HCT116 (cell line): ENCODE results near the gene USP21. TPM values are rescaled to one million over a fixed set of nuclear protein-coding genes. Genes with fewer than 3 reads are reported as not detected.

Experiments
- ATAC-seq: fragments of 200-7000 bp; cut with Tn5 transposase; 2 replicates; pipeline ENCODE4 v1.9.1; 2020; ENCODE audit warnings: mild to moderate bottlenecking, moderate library complexity
- BruUV-seq: library from RNA; stranded (reverse); fragments of 400-500 nt; replicated peaks from 2 replicates; lab custom pipeline; 2021; lab: Mats Ljungman, UMichigan
- CTCF ChIA-PET: fragments of 300-600 bp; sonication (Branson Sonifier 250); formaldehyde crosslinking; loops from one replicate; lab custom pipeline; 2021; ENCODE audit warnings: antibody characterized with exemption; lab: Charles Lee
- POLR2A ChIA-PET: fragments of 300-600, 350-600 bp; sonication (Branson Sonifier 250); formaldehyde crosslinking; loops from one replicate; lab custom pipeline; 2021; ENCODE audit warnings: antibody characterized with exemption; lab: Charles Lee
- RAD21 ChIA-PET, 2 experiments: fragments of 300-600 bp; sonication (Branson Sonifier 250); formaldehyde crosslinking; loops; one replicate each; lab custom pipeline; 2023; ENCODE audit warnings: low total read pairs in 2 of 2; ENCODE audit not compliant: uncharacterized antibody in 2 of 2, unreplicated experiment in 2 of 2, low non-redundant PET in 1 of 2; lab: Charles Lee
- DNase-seq: peaks from one replicate; pipeline ENCODE4 v3.0.0-alpha.2; 2010; ENCODE audit warnings: low read depth, low spot score
- H2AFZ ChIP-seq: fragments of 200-600 bp; shearing (Covaris generic), sonication (generic); 2 replicates; pipeline ENCODE4 v1.6.1; 2017; ENCODE audit warnings: low read depth, mixed run types, mixed read lengths, antibody characterized with exemption, low read length; ENCODE audit not compliant: poor library complexity, severe bottlenecking
- H3K27ac ChIP-seq: 2 replicates; pipeline ENCODE4 v1.5.1; 2012; ENCODE audit warnings: low read depth, low read length
- H3K27me3 ChIP-seq: fragments of 200-600 bp; sonication (generic); 2 replicates; pipeline ENCODE4 v1.6.1; 2016; ENCODE audit warnings: mixed run types, low read length, mixed read lengths; ENCODE audit not compliant: insufficient read depth
- H3K36me3 ChIP-seq, 2 experiments: fragments of 200-500 bp in 1 of 2; fragments of 200-600 bp in 1 of 2; sonication (Bioruptor generic) in 1 of 2; sonication (generic) in 1 of 2; 2 replicates each; pipeline versions ENCODE4 v1.5.1 to v1.6.1; 2014 to 2016; ENCODE audit warnings: low read length in 2 of 2, inconsistent platforms in 1 of 2, mixed read lengths in 1 of 2, mixed run types in 1 of 2; ENCODE audit not compliant: insufficient read depth in 2 of 2, control insufficient read depth in 1 of 2
- H3K4me1 ChIP-seq, 2 experiments: fragments of 200-600 bp in 1 of 2; sonication (generic) in 1 of 2; 2 replicates each; pipeline versions ENCODE4 v1.5.1 to v1.6.1; 2012 to 2017; ENCODE audit warnings: low read length in 2 of 2, inconsistent platforms in 1 of 2, mild to moderate bottlenecking in 1 of 2, mixed read lengths in 1 of 2, mixed run types in 1 of 2, moderate library complexity in 1 of 2; ENCODE audit not compliant: insufficient read depth in 2 of 2, control insufficient read depth in 1 of 2
- H3K4me2 ChIP-seq: fragments of 200-600 bp; sonication (generic); 2 replicates; pipeline ENCODE4 v1.6.1; 2017; ENCODE audit warnings: mixed run types, low read length, mixed read lengths
- H3K4me3 ChIP-seq, 2 experiments: fragments of 200-600 bp in 1 of 2; sonication (generic) in 1 of 2; replicated peaks in 1 of 2; 2 replicates each; pipeline ENCODE4 v1.5.1; 2011 to 2016; ENCODE audit warnings: low read length in 2 of 2, control low read depth in 1 of 2, low read depth in 1 of 2, mild to moderate bottlenecking in 1 of 2, mixed read lengths in 1 of 2, mixed run types in 1 of 2
- H3K79me2 ChIP-seq: fragments of 200-600 bp; sonication (generic); 2 replicates; pipeline ENCODE4 v1.6.1; 2017; ENCODE audit warnings: mild to moderate bottlenecking, mixed run types, low read length, moderate library complexity, mixed read lengths; ENCODE audit not compliant: insufficient read depth
- H3K9ac ChIP-seq: fragments of 200-600 bp; sonication (generic); 2 replicates; pipeline ENCODE4 v1.6.1; 2016; ENCODE audit warnings: low read length, mixed read lengths
- H3K9me2 ChIP-seq: fragments of 200-600 bp; sonication (generic), shearing (Covaris generic); 2 replicates; pipeline ENCODE4 v1.6.1; 2017; ENCODE audit warnings: mixed run types, mild to moderate bottlenecking, moderate library complexity; ENCODE audit not compliant: insufficient read depth
- H3K9me3 ChIP-seq, 2 experiments: fragments of 200-500 bp in 1 of 2; fragments of 200-600 bp in 1 of 2; sonication (Bioruptor generic) in 1 of 2; sonication (generic) in 1 of 2; 2 replicates each; pipeline ENCODE4 v1.6.1; 2014 to 2017; ENCODE audit warnings: low read length in 2 of 2, mixed read lengths in 2 of 2, inconsistent platforms in 1 of 2, low read depth in 1 of 2, mild to moderate bottlenecking in 1 of 2, mixed run types in 1 of 2, moderate library complexity in 1 of 2; ENCODE audit not compliant: control insufficient read depth in 1 of 2, insufficient read depth in 1 of 2
- H4K20me1 ChIP-seq: fragments of 200-600 bp; sonication (generic), shearing (Covaris generic); 2 replicates; pipeline ENCODE4 v1.6.1; 2017; ENCODE audit warnings: mixed run types, mild to moderate bottlenecking, moderate library complexity; ENCODE audit not compliant: insufficient read depth
- CEBPB ChIP-seq: IDR thresholded peaks from 2 replicates; pipeline ENCODE4 v1.6.1; 2012; ENCODE audit warnings: low read depth
- CTCF ChIP-seq, 3 experiments: fragments of 200-600 bp in 1 of 3; sonication (generic) in 1 of 3; IDR thresholded peaks in 2 of 3; conservative IDR thresholded peaks in 1 of 3; 2 replicates each; pipeline ENCODE4 v1.5.1; 2012 to 2017; ENCODE audit warnings: low read depth in 2 of 3, low read length in 2 of 3, antibody characterized with exemption in 1 of 3, borderline replicate concordance in 1 of 3, control low read depth in 1 of 3, mild to moderate bottlenecking in 1 of 3, mixed read lengths in 1 of 3, mixed run types in 1 of 3, moderate library complexity in 1 of 3; ENCODE audit not compliant: insufficient read depth in 1 of 3
- EZH2 ChIP-seq: fragments of 200-600 bp; sonication (generic); IDR thresholded peaks from 2 replicates; pipeline ENCODE4 v1.6.1; 2017; ENCODE audit warnings: antibody characterized with exemption, mixed run types
- FOSL1 ChIP-seq: IDR thresholded peaks from 2 replicates; pipeline ENCODE4 v1.6.1; 2012; ENCODE audit warnings: low read depth
- SIN3A ChIP-seq: IDR thresholded peaks from 2 replicates; pipeline ENCODE4 v1.6.1; 2012; ENCODE audit warnings: low read depth
- SP1 ChIP-seq: IDR thresholded peaks from 2 replicates; pipeline ENCODE4 v1.6.1; 2012; ENCODE audit warnings: low read depth
- TCF7L2 ChIP-seq: IDR thresholded peaks from 2 replicates; pipeline ENCODE4 v1.7.0; 2011; ENCODE audit warnings: borderline replicate concordance, inconsistent platforms; ENCODE audit not compliant: insufficient read depth, insufficient read length; ENCODE audit errors: extremely low read depth
- ZBTB33 ChIP-seq: IDR thresholded peaks from 2 replicates; pipeline ENCODE4 v1.6.1; 2011; ENCODE audit warnings: mild to moderate bottlenecking, low read length, moderate library complexity; ENCODE audit not compliant: insufficient replicate concordance; ENCODE audit errors: extremely low read depth
- intact Hi-C: fragments of 100-400 bp; cut with micrococcal nuclease; formaldehyde crosslinking; loops from 2 replicates; pipeline ENCODE4 v1.10.0; 2022
- total RNA-seq: library from RNA; stranded (reverse); gene quantifications from one replicate; pipeline ENCODE4 v1.2.1, GENCODE V29; 2021; ENCODE audit not compliant: unreplicated experiment

The USP21 gene
- total RNA-seq, 1 experiment from 2014 or later = 22.1 TPM

- TF ChIP-seq CTCF (IDR thresholded peaks at IDR 0.05 in 2 of 3, conservative IDR thresholded peaks at IDR 0.05 in 1 of 3; ENCODE audit: borderline replicate concordance in 1 of 3, insufficient read depth in 1 of 3, low read depth in 2 of 3, low read length in 2 of 3) (no peak), SIN3A (no peak; the same call in 1 of the 2 replicates), TCF7L2 (no peak), FOSL1 (peak; percentile 60; the same call in 1 of the 2 replicates), EZH2 (no peak)
- TF ChIP-seq, all 23 proteins: peak for 12
Measured at GRCh38 chr1:161132410-161133219, 26.7 kb upstream of the USP21 start, which contains the start of gene DEDD (continued).

GRCh38 chr1:161133220-161133740 lies 26.0 kb upstream of the USP21 start:
- RAD21 ChIA-PET = interaction anchor here in 1 of 2 experiments (1.2 kb wide), 1 partner anchor 16 kb away, joined by 3 read pairs; the partner anchor contains the start of genes NIT1 and PFDN2
- ATAC-seq = peak; percentile 61
- Histone ChIP-seq H3K4me1 (peaks cover 10 to 20% of the 10 kb centered on the region in 2 experiments; a peak in 3 of 4 replicates), H3K4me2 (peak overlapping the region; percentile 89), H3K9me3 (no peaks in the 10 kb centered on the region), H3K27me3 (no peaks in the 10 kb centered on the region)
- intact Hi-C loops = loop anchor here (2.0 kb wide), 1 partner anchor 14 kb away; the partner anchor contains the start of genes NIT1 and PFDN2
- TF ChIP-seq ZBTB33 (no peak), CEBPB (no peak), SP1 (peak; percentile 8; the same call in 1 of the 2 replicates)
- TF ChIP-seq, all 23 proteins: peak for 1
- H3K79me2 ChIP-seq = peaks cover 50% of the 10 kb centered on the region
- H3K9me2 ChIP-seq = no peaks in the 10 kb centered on the region
- peak overlapping the region; percentile 81 for H3K9ac ChIP-seq
- peaks cover 13 to 15% of the 10 kb centered on the region in 2 experiments; a peak in 3 of 4 replicates for H3K36me3 ChIP-seq
- ChIA-PET POLR2A (interaction anchor here (0.9 to 2.6 kb wide), 13 partner anchors 10 to 135 kb away, joined by 3 to 16 read pairs (median 4); partner anchors contain the start of genes F11R, NIT1, PFDN2 and PPOX), CTCF (interaction anchor here (1.0 to 1.4 kb wide), 4 partner anchors 15 to 92 kb away, joined by 3 to 7 read pairs (median 4); partner anchors contain the start of genes NIT1, PFDN2, PPOX and TOMM40L)
- no peak for DNase-seq
- TSS peak; percentile 89 for BruUV-seq
- H2AFZ ChIP-seq = no peak overlapping the region
- H3K27ac ChIP-seq = peak overlapping the region; percentile 91
- no peaks in the 10 kb centered on the region for H4K20me1 ChIP-seq
- peak overlapping the region; percentile 81 to 85 for H3K4me3 ChIP-seq
